ENCODE results near the gene MRPL54.

GRCh38 chr19:3745363-3746045 lies 17.0 kb upstream of the MRPL54 start:
- TF ChIP-seq CTCF (IDR thresholded peaks at IDR 0.05) (no peak), POLR2A (IDR thresholded peaks at IDR 0.05) (no peak), EP300 (IDR thresholded peaks at IDR 0.05) (no peak)

Data from ovary (tissue), 3 donors.